ENCODE measurements around the gene CGGBP1. TPM values are rescaled to one million over a fixed set of nuclear protein-coding genes. Genes with fewer than 3 reads are reported as not detected.

CGGBP1 gene
- 39.6 TPM for polyA plus RNA-seq (2013, experiment 1 of 2)
- 38.6 TPM for polyA plus RNA-seq (2013, experiment 2 of 2)

DNA sequence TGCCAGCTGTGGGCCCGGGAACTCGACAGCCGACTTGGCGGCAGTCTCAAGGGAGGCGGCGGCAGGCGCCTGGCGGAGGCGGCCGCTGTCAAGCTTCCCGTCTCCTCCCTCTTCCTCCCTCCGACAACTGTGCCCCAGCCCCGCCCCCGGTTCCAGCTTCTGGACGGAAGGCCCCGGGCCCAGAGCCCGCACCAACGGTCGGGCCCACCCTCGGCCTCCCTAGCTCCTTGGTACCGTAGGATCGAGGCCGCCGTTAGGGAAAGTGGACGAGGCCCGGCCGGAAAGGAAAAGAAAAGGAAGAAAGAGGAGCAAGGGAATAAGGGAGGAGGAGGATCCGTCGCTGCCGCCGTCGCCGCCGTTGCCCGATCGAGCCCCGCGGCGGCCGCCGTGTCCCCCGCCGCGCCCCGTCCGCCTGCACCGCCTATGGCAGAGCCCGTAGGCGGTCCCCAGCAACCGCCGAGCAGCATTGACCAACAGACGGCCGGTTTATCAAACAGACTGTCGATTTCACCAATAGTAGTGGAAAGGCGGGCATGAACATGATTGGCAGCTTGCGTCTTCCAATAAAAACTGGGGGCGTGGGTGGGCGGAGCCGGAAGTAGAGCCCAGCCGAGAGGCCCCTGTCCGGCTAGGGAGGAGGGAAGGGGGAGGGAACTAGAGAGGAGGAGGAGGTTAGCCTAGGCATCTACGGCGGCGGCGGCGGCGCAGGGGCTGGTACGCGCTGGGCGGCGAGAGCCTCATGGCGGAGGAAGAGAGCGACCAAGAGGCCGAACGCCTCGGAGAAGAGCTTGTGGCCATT, at the start of gene CGGBP1, which contains the start of gene ZNF654:
TSS of gene CGGBP1 (minus strand) at position 425 of the 799 bp plus-strand sequence. CDS start 3,029 bp downstream, outside the sequence.
TSS of gene ZNF654 (plus strand) at position 675 of the 799 bp plus-strand sequence. CDS start at position 740, 65 bp downstream.
- peak within 1 kb of the TSS; percentile 19 for H2BK120ac ChIP-seq (ENCODE audit: low read depth, low read length)
- peak within 1 kb of the TSS; percentile 57 for H2BK5ac ChIP-seq (ENCODE audit: low read length)
- H3K56ac ChIP-seq (ENCODE audit: low read length), result peak within 1 kb of the TSS; percentile 95
- H3K4me1 ChIP-seq (ENCODE audit: control insufficient read depth, low read depth, low read length), result no peaks in the 10 kb centered on the region
- WGBS (ENCODE audit: extremely low coverage, insufficient coverage, low lambda C conversion rate), result no CpG with 5 or more reads among the region's 76 CpGs
- no peaks in the 10 kb centered on the region for H3K27me3 ChIP-seq (ENCODE audit: insufficient read depth, low read length, poor library complexity)
- peak within 1 kb of the TSS; percentile 94 for H3K4me3 ChIP-seq (ENCODE audit: low read length)
- peak within 1 kb of the TSS; percentile 88 for H3K4me2 ChIP-seq (ENCODE audit: low read length)
- peak within 1 kb of the TSS; percentile 89 for H3K27ac ChIP-seq (ENCODE audit: low read depth, low read length)
- peaks cover 2% of the 10 kb centered on the region for H3K36me3 ChIP-seq (ENCODE audit: control insufficient read depth, insufficient read depth, low read length)
- peaks cover 7% of the 10 kb centered on the region for H3K79me1 ChIP-seq (ENCODE audit: low read length)
- H3K23ac ChIP-seq (ENCODE audit: low read length), result peak within 1 kb of the TSS; percentile 8
- DNase-seq, result peak; percentile 100
- H3K18ac ChIP-seq (ENCODE audit: low read length), result peak within 1 kb of the TSS; percentile 92
- H3K9ac ChIP-seq (ENCODE audit: low read length), result peak within 1 kb of the TSS; percentile 88
- H3K4ac ChIP-seq (ENCODE audit: low read depth, low read length), result peak within 1 kb of the TSS; percentile 87
- H2AK5ac ChIP-seq (ENCODE audit: low read length), result no peak within 1 kb of the TSS
- H3K79me2 ChIP-seq (ENCODE audit: control insufficient read depth, insufficient read depth, low read length), result peaks cover 29% of the 10 kb centered on the region
- H4K8ac ChIP-seq (ENCODE audit: low read depth, low read length), result no peak within 1 kb of the TSS
- no peak within 1 kb of the TSS for H2BK15ac ChIP-seq (replicated peaks; ENCODE audit: low read depth)
- no peak within 1 kb of the TSS for H4K5ac ChIP-seq (ENCODE audit: low read length)

DNA sequence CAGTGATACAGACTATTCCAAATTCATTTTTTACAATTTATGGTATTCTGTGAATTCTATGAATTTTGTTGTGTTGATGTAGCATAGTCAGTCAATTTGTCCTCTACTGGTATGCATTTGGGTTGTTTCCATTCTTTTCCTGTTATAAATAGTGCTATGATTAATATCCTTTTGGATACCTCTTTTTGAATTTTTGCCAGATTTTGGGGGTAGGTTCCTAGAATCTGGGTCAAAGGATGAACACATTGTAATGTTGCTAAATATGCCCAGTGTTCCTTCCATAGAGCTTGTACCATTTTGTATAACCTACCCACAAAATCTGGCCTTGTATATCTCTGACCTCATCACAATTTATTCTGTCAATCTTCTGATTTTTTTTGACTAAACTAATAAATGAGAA, 46.5 kb upstream of the CGGBP1 start:
- Histone ChIP-seq H3K4me2 (ENCODE audit: low read length) (no peak overlapping the region), H3K36me3 (ENCODE audit: control insufficient read depth, insufficient read depth, low read length) (no peaks in the 10 kb centered on the region), H3K18ac (ENCODE audit: low read length) (no peak overlapping the region), H3K79me1 (ENCODE audit: low read length) (no peaks in the 10 kb centered on the region), H2BK120ac (ENCODE audit: low read depth, low read length) (no peak overlapping the region), H3K27ac (ENCODE audit: low read depth, low read length) (no peak overlapping the region), H3K9ac (ENCODE audit: low read length) (no peak overlapping the region), H4K5ac (ENCODE audit: low read length) (no peak overlapping the region), H3K4me1 (ENCODE audit: control insufficient read depth, low read depth, low read length) (no peaks in the 10 kb centered on the region), H3K23ac (ENCODE audit: low read length) (no peak overlapping the region), H3K4ac (ENCODE audit: low read depth, low read length) (no peak overlapping the region), H3K79me2 (ENCODE audit: control insufficient read depth, insufficient read depth, low read length) (no peaks in the 10 kb centered on the region), H4K8ac (ENCODE audit: low read depth, low read length) (no peak overlapping the region), H2AK5ac (ENCODE audit: low read length) (no peak overlapping the region), H2BK5ac (ENCODE audit: low read length) (no peak overlapping the region), H2BK15ac (replicated peaks; ENCODE audit: low read depth) (no peak overlapping the region), H3K56ac (ENCODE audit: low read length) (no peak overlapping the region), H3K27me3 (ENCODE audit: insufficient read depth, low read length, poor library complexity) (no peaks in the 10 kb centered on the region), H3K4me3 (ENCODE audit: low read length) (no peak overlapping the region)
- no peak for DNase-seq

DNA sequence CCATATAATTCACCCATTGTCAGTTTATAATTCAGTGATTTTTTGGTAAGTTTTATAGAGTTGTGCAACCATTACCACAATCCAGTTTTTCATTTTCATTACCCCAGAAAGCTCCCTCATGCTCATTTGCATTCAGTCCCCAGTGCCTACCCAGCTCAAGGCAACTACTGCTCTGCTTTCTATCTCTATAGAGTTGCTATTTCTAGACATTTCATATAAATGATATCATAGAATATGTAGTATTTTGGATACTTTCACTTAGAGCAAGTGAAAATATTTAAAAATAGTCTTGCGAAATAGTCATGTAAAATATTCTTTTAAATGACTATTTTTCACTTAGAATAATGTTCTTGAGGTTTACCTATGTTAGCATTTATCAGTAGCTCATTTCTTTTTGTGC, 42.3 kb upstream of the CGGBP1 start:
- no peak overlapping the region for H2BK120ac ChIP-seq (ENCODE audit: low read depth, low read length)
- H3K4me3 ChIP-seq (ENCODE audit: low read length), result no peak overlapping the region
- WGBS (ENCODE audit: extremely low coverage, insufficient coverage, low lambda C conversion rate), result no CpG with 5 or more reads among the region's 1 CpG
- H3K27me3 ChIP-seq (ENCODE audit: insufficient read depth, low read length, poor library complexity), result no peaks in the 10 kb centered on the region
- H3K4me1 ChIP-seq (ENCODE audit: control insufficient read depth, low read depth, low read length), result no peaks in the 10 kb centered on the region
- no peak overlapping the region for H3K18ac ChIP-seq (ENCODE audit: low read length)
- no peaks in the 10 kb centered on the region for H3K36me3 ChIP-seq (ENCODE audit: control insufficient read depth, insufficient read depth, low read length)
- H3K9ac ChIP-seq (ENCODE audit: low read length), result no peak overlapping the region
- peaks cover 1% of the 10 kb centered on the region for H3K79me2 ChIP-seq (ENCODE audit: control insufficient read depth, insufficient read depth, low read length)
- no peak overlapping the region for H2BK5ac ChIP-seq (ENCODE audit: low read length)
- H3K23ac ChIP-seq (ENCODE audit: low read length), result no peak overlapping the region
- peaks cover 1% of the 10 kb centered on the region for H3K79me1 ChIP-seq (ENCODE audit: low read length)
- H2AK5ac ChIP-seq (ENCODE audit: low read length), result no peak overlapping the region
- H3K27ac ChIP-seq (ENCODE audit: low read depth, low read length), result no peak overlapping the region
- H3K4ac ChIP-seq (ENCODE audit: low read depth, low read length), result no peak overlapping the region
- no peak overlapping the region for H3K56ac ChIP-seq (ENCODE audit: low read length)
- H4K5ac ChIP-seq (ENCODE audit: low read length), result no peak overlapping the region
- no peak overlapping the region for H4K8ac ChIP-seq (ENCODE audit: low read depth, low read length)
- H2BK15ac ChIP-seq (replicated peaks; ENCODE audit: low read depth), result no peak overlapping the region
- H3K4me2 ChIP-seq (ENCODE audit: low read length), result no peak overlapping the region
- no peak for DNase-seq

DNA sequence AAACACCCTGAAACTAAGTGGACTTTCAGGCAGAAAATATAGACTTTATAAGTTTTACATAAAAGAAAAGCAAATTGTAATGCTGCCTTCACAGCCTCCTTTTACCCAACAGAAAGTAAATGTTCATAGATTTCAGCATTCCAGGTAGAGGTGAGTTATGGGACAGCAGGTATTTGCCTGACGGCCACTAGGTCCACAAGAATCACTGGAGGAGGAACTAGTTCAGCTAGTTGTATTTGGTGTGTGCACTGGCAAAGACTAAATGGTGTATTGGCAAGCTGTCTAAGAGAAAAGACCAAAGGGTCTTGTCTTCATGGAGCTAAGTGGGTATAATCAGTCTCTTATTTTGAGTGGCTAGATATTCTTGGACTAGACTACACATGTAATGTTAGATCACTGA, 34.5 kb upstream of the CGGBP1 start:
- Histone ChIP-seq H3K4ac (ENCODE audit: low read depth, low read length) (no peak overlapping the region), H4K5ac (ENCODE audit: low read length) (no peak overlapping the region), H3K4me2 (ENCODE audit: low read length) (no peak overlapping the region), H3K79me2 (ENCODE audit: control insufficient read depth, insufficient read depth, low read length) (peaks cover 4% of the 10 kb centered on the region), H3K27ac (ENCODE audit: low read depth, low read length) (no peak overlapping the region), H3K9ac (ENCODE audit: low read length) (no peak overlapping the region), H3K4me3 (ENCODE audit: low read length) (no peak overlapping the region), H3K56ac (ENCODE audit: low read length) (no peak overlapping the region), H4K8ac (ENCODE audit: low read depth, low read length) (no peak overlapping the region), H3K36me3 (ENCODE audit: control insufficient read depth, insufficient read depth, low read length) (no peaks in the 10 kb centered on the region), H3K27me3 (ENCODE audit: insufficient read depth, low read length, poor library complexity) (no peaks in the 10 kb centered on the region), H2AK5ac (ENCODE audit: low read length) (no peak overlapping the region), H2BK15ac (replicated peaks; ENCODE audit: low read depth) (no peak overlapping the region), H3K4me1 (ENCODE audit: control insufficient read depth, low read depth, low read length) (peaks cover 6% of the 10 kb centered on the region), H3K18ac (ENCODE audit: low read length) (no peak overlapping the region), H2BK120ac (ENCODE audit: low read depth, low read length) (no peak overlapping the region), H3K79me1 (ENCODE audit: low read length) (peaks cover 2% of the 10 kb centered on the region), H3K23ac (ENCODE audit: low read length) (no peak overlapping the region), H2BK5ac (ENCODE audit: low read length) (no peak overlapping the region)
- no CpG with 5 or more reads among the region's 1 CpG for WGBS (ENCODE audit: extremely low coverage, insufficient coverage, low lambda C conversion rate)
- DNase-seq, result no peak

DNA sequence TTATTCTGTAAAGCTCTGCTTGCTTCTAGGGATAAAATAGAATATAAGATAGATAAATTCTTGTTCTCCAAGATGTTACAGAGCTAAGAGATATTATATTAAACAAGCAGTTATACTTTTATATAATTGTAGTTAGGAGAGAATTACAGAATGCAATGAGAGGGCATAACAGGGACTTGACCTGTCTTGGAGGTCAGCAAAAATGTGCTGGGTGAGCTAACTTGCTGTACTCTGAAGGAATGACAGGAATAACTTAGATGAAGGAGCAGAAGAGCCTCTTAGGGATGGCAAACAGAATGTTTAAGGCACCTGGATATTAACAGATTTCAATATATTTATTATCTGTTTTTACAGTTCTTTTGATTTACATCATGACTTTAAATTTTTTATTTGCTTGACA, 33.5 kb upstream of the CGGBP1 start:
- H3K23ac ChIP-seq (ENCODE audit: low read length), result no peak overlapping the region
- H4K8ac ChIP-seq (ENCODE audit: low read depth, low read length), result no peak overlapping the region
- H2AK5ac ChIP-seq (ENCODE audit: low read length), result no peak overlapping the region
- no peak overlapping the region for H2BK120ac ChIP-seq (ENCODE audit: low read depth, low read length)
- no peak overlapping the region for H4K5ac ChIP-seq (ENCODE audit: low read length)
- H3K4me3 ChIP-seq (ENCODE audit: low read length), result no peak overlapping the region
- H3K4me2 ChIP-seq (ENCODE audit: low read length), result no peak overlapping the region
- no peak overlapping the region for H3K27ac ChIP-seq (ENCODE audit: low read depth, low read length)
- no peak overlapping the region for H3K18ac ChIP-seq (ENCODE audit: low read length)
- peaks cover 4% of the 10 kb centered on the region for H3K79me2 ChIP-seq (ENCODE audit: control insufficient read depth, insufficient read depth, low read length)
- H2BK5ac ChIP-seq (ENCODE audit: low read length), result no peak overlapping the region
- no peak for DNase-seq
- H3K27me3 ChIP-seq (ENCODE audit: insufficient read depth, low read length, poor library complexity), result no peaks in the 10 kb centered on the region
- H2BK15ac ChIP-seq (replicated peaks; ENCODE audit: low read depth), result no peak overlapping the region
- no peaks in the 10 kb centered on the region for H3K36me3 ChIP-seq (ENCODE audit: control insufficient read depth, insufficient read depth, low read length)
- H3K79me1 ChIP-seq (ENCODE audit: low read length), result peaks cover 2% of the 10 kb centered on the region
- H3K4me1 ChIP-seq (ENCODE audit: control insufficient read depth, low read depth, low read length), result peaks cover 6% of the 10 kb centered on the region
- H3K56ac ChIP-seq (ENCODE audit: low read length), result no peak overlapping the region
- H3K4ac ChIP-seq (ENCODE audit: low read depth, low read length), result no peak overlapping the region
- no peak overlapping the region for H3K9ac ChIP-seq (ENCODE audit: low read length)

GRCh38 chr3:88090681-88091080, 31.9 kb upstream of the CGGBP1 start:
- no peak overlapping the region for H3K56ac ChIP-seq (ENCODE audit: low read length)
- peaks cover 2% of the 10 kb centered on the region for H3K79me2 ChIP-seq (ENCODE audit: control insufficient read depth, insufficient read depth, low read length)
- DNase-seq, result no peak
- no peak overlapping the region for H3K4me3 ChIP-seq (ENCODE audit: low read length)
- no peak overlapping the region for H2BK120ac ChIP-seq (ENCODE audit: low read depth, low read length)
- no peak overlapping the region for H4K8ac ChIP-seq (ENCODE audit: low read depth, low read length)
- no peaks in the 10 kb centered on the region for H3K36me3 ChIP-seq (ENCODE audit: control insufficient read depth, insufficient read depth, low read length)
- no peak overlapping the region for H2BK15ac ChIP-seq (replicated peaks; ENCODE audit: low read depth)
- no peak overlapping the region for H3K27ac ChIP-seq (ENCODE audit: low read depth, low read length)
- no CpG with 5 or more reads among the region's 4 CpGs for WGBS (ENCODE audit: extremely low coverage, insufficient coverage, low lambda C conversion rate)
- no peak overlapping the region for H2BK5ac ChIP-seq (ENCODE audit: low read length)
- H2AK5ac ChIP-seq (ENCODE audit: low read length), result no peak overlapping the region
- no peak overlapping the region for H3K9ac ChIP-seq (ENCODE audit: low read length)
- peaks cover 1% of the 10 kb centered on the region for H3K79me1 ChIP-seq (ENCODE audit: low read length)
- no peak overlapping the region for H3K4me2 ChIP-seq (ENCODE audit: low read length)
- no peak overlapping the region for H3K23ac ChIP-seq (ENCODE audit: low read length)
- no peak overlapping the region for H3K4ac ChIP-seq (ENCODE audit: low read depth, low read length)
- H3K4me1 ChIP-seq (ENCODE audit: control insufficient read depth, low read depth, low read length), result peaks cover 5% of the 10 kb centered on the region
- no peak overlapping the region for H3K18ac ChIP-seq (ENCODE audit: low read length)
- H4K5ac ChIP-seq (ENCODE audit: low read length), result no peak overlapping the region
- H3K27me3 ChIP-seq (ENCODE audit: insufficient read depth, low read length, poor library complexity), result no peaks in the 10 kb centered on the region

Measured in mesendoderm (in vitro differentiated cells).